NCI-H526 treated with DMSO at 0.1 percent for 48 hours (cell line): ENCODE results near the gene RBFOX1.
A peak's percentile ranks its signal among the peaks of the same experiment; 100 is the strongest.

Source experiments
- DNase-seq: peaks from one replicate; lab custom pipeline; 2025; lab: John Stamatoyannopoulos, UW

RBFOX1 gene

DNA sequence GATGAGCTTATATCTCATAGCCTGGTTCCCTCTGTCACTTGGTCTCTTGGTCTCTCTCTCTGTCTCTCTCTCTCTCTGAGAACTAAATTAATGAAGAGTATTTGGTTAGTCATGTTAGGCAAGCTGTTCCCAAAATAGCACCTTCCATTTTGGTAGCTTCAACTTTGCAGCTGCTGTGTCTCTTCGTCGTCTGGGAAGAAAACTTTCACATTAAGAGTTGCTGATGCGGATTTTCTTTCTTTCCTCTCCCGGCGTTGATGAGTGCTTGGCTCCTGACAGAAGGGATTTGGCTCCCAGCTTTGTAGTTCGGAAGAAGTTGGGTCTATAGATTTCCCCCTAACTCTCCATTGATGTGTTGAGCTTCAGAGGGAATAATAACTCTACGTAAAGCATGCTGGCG is at the start of gene RBFOX1:
Gene RBFOX1, plus strand, starts transcription at position 235 of the 400 bp plus-strand sequence.
- no peak for DNase-seq

DNA sequence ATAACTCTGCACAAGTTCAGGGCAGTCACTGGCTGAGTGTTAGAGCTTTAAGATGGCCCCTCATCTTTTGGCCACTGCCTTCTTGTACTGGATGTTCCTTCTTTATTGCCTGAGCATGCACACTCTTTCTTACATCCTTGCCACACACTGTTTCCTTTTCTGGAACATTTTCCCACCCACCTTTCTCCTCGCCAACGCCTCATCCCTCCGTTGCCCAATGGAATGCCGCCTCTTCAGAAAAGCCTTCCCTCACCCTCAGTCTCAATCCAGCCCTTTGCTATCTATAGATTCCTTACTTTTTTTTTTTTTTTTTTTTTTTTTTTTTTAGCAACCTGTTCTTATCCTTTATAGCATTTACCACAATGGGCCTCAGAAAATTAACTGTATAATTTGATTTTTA is 47.9 kb upstream of the RBFOX1 start:
- no peak for DNase-seq

DNA sequence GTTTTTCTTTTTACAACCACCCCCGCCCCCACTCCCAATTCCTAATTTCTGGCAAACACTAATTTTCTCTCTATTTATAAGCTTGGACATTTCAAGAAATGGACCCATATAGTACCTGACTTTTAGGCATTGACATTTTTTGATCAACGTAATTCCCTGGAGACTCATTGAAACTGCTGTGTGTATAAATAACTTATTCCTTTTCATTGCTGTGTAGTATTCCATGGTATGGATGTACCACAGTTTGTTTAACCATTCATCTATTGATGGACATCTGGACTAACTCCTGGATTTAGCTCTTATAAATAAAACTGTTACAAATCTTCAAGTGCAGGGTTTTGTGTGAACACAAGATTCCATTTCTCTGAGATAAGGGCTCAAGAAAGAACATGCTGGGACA is 47.1 kb upstream of the RBFOX1 start:
- DNase-seq = no peak

DNA sequence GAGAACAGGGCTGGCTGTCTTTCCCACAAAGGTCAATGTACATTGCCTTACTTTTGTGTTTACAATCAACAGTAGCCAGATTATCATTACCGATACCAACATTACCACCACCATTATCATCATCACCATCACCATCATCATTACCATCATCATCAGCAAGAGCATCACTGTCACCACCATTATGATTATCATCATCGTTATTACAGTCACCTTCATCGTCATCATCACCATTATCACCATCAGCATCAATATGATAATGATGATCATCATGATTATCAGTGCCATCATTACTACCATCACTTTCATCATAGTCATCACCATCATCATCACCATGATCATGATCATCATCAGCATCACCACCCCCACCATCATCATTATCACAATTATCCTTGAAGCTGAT is 43.3 kb upstream of the RBFOX1 start:
- DNase-seq = no peak

DNA sequence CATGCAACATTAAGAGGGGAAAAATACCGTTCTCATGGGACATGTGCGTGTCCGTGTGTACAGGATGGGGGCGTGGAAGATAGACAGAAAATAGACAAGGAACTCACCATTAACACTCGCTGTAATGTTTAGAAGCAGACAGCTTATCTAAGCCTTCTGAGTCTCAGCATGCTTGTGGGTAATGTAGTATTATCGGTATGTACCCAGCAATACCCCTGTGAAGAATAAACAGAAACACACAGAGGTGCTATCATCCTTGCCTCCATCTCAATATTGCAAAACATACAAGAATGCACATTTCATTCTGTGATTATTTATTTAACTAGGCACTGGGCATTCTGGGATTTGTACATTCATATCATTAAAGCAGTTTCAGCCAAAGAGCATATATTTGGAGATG is 42.0 kb upstream of the RBFOX1 start:
- no peak for DNase-seq

DNA sequence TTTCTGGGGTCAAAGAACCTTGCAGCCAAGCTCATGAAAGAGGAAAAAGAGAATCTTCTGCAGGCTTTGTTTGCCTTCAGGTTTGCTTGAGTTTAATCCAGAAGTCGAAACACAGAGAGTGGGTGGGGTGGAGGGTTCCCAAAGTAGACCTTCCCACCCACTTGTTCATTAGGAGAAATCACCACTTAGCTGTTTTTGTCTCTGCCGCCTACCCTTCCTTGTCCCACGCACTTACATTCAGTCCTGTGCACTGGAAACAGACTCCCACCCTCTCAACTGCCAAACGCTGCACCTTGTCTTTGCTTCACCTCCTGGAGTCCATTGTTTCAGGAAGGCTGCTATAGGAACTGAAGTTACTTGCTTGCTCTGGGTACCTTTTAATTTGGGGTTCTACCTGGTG is 38.6 kb upstream of the RBFOX1 start:
- DNase-seq = no peak

DNA sequence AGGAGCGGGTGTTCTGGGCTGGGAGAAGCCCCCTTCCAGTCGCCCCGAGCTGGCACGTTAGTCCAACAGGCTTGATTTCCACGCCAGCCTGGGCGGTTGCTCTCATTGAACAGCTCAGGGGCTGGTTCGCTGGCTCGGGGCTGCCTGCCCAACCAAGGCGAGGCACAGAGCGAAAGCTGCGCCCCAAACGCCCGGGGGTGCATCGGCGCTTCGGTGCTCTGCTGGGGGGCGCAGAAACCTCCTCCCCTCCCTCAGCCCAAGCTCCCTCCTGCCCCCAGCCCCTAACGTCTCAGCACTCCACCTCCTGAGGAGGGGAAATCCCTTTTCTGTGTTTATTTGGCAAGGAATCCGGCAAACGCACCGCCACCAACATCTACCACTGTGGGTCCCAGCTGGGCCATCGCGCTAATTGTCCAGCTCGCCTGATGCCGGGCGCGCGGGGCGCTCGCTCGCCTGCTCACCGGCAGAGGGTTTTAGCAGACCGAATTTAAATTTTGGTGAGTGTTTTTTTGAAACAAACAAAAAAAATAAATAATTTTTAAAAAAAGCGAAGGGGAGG is 29.5 kb upstream of the RBFOX1 start:
- peak; percentile 8 for DNase-seq

DNA sequence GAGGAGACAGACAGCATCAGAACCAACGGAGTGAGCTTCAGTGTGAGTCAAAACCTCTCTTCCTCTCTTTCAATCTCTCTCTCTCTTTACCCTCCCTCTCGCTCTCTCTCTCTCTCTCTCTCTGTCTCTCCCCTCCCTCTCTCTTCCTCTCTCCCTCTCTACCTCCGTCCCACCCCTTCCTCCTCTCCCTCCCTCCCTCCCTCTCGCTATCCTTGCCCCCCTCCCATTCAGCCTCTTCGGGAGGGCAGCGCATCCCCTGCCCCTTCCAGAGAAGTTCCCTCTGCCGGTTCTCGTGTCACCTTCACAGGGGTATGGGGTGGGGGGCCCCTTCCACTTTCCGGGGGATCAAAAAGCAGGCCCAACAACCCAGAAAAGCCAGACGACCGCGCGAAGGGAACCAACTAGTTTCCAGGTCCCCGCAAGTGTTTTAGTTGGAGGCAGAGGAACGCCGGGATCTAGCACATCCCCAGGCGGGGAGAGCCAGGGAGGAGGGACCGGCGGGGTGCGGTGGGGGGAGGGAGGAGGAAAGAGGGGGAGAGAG is 28.9 kb upstream of the RBFOX1 start:
- no peak for DNase-seq

DNA sequence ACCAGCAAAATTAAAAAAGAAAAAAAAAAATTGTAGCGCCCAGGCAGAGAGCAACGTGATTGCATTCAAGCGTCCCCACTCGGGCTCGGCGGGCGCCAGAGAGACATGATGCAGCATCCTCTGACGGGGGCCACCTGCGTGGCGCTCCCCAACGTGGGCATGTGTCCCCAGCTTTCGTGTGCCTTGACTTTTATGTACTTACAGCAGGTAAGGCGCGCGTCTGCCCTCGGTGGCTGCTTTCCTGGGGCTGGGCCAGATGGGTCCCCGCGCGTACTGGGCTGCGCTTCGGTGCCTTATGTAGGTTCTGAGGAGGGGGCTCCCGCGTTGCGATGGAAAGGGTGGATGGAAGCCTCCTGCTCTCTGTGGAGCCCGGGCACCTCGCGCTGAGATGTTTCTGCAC is 28.4 kb upstream of the RBFOX1 start:
- no peak for DNase-seq

DNA sequence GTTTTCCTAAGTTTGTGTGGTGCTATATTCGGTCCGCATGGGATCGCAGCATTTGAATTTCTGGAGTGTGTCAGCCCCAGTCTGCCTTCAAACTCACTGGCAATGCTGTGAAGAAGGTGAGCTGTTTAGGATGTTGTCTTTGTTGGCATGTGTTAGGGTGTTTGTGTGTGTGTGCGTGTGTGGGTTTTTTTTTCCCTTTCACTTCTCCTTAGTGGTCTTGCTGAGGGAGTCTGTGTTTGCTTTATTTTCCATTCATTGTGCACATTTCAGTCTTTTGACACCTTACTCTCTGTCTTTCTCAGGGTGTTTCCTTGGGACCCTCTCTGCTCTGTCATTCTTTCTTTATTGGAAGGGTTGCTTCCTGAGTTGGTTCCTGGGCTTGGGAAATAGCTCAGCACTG is 27.7 kb upstream of the RBFOX1 start:
- no peak for DNase-seq

DNA sequence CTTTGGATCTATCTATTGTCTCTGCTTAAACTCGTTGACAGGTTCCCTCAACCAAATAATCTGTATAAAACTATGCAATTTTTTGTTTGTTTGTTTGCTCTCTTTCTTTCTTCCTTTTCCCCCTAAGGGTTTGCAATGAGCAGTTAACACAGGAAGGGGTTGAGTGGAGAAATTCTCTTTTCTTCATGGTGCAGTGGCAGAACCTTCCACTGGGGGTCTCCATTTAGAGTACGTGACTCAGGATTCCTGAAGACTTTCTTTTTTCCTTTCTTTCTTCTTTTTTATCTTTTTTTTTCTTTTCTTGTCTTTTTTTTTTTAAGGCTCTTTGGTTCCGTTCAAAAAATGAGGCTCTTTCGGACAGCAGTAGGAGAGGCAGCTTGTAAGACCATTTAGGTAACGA is 19.5 kb upstream of the RBFOX1 start:
- no peak for DNase-seq

DNA sequence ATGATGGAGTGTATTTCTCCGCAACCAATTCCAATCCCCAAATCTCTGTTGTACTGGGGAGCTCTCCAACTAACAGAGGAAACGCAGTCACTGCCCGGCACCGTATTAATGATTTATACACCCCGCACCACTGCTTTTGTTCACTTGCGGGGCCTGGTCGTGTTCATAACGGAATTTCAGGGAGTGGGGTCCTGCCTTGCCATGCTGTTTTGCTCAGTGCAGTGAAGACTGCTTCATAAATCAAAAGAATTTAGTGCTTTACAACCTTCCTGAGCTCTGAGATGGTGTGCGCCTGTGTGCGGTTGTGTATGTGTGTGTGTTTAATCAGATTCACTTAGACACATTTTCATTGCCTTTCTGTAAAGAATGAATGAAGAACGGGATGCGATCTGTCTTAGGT is 18.5 kb upstream of the RBFOX1 start:
- no peak for DNase-seq

DNA sequence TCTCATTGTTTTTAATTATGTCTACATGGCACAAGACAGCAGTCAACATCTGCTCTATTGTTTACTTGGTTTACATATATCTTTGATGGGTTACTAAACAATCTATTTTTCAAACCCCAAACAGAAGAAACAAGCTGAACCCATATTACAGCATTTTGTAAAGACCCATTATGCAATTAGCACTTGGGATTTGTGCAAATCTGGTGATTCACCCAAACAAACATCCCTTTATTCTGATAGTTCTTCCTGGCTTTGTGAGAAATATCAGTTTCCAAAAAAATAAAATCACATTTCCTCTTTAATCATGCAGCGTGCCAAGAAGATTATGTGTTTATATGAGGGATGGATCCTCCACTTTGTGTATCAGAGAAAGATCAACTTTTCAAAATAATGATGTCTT is 16.8 kb upstream of the RBFOX1 start:
- no peak for DNase-seq

DNA sequence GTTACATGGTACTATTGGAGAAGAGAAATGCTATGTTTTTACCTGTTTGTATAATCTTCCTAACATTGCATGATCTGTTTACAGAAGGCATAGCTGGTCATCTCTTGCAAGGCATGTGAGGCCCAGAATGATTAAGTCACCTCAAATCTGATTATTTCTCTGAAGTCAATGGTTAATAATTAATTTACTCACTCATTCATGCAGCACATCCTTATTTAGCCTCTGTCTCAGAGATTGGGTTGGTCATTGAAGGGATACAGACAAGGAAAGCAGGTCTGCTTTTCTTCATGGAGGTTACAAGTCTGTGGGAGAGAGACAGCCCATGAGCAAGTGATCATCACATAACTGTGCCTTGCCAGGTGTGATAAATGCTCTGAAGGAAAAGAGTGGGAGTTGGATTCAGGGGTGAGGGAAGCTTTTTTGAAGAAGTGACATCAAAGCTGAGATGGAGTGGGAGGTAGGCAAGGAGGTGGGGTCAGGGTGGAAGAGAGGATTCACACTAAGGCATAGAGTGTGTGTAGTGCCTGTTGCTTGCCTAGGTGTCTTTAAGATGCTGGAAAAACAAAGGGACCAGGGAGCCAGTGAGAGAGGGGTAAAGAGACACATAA is 16.3 kb upstream of the RBFOX1 start:
- no peak for DNase-seq

DNA sequence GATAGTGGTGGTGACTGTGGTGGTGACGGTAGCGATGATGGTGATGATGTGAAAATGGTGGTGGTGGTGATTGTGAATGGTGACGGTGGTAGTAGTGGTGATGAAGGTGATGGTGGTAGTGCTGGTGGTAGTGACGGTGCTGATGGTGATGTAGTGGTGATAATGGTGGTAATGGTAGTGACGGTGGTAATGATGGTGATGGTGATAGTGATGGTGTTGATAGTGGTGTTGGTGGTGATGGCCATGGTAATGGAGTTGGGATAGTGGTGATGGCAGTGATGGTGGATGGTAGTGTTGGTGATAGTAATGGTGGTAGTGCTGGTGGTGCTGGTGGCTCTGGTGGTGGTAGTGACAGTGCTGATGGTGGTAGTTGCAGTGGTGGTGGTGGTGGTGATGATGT is 14.7 kb upstream of the RBFOX1 start:
- DNase-seq = no peak

DNA sequence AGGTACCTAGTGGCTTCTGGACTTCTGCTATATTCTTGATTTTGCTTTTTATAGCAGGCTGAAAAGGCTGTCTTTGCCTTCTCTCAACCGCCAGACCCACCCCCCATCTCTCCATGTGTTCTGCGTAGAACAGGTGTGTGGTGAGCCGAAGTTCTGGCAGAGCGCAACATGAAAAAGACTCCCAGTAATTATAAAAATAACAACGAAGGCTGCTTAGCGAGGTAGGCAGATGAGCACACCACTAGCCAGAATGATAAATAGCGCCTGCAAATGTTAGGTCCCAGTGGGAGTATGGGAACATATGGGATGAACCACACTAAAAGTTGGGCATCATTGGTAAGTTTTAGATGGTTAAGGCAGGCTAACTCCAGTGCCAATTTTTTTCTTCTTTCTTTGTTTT is 14.0 kb upstream of the RBFOX1 start:
- no peak for DNase-seq

DNA sequence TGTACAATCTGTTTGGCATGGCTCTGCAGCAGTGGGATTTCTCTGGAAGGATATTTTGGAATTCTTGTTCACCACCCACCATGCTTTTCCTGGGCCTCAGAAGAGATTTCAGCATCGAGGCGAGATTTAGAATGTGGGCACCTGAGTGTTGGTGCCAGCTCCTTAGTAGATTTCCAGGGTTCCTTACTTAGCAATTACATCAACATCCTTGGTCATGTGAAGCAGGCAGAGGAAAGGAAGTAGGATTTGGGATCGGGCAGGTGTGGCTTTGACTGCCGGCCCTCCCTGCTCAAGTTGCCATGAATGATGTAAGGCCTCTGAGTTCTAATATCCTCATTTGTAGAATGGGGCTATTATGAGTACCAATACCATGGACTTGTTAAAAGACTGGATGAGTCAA is 13.1 kb upstream of the RBFOX1 start:
- no peak for DNase-seq

DNA sequence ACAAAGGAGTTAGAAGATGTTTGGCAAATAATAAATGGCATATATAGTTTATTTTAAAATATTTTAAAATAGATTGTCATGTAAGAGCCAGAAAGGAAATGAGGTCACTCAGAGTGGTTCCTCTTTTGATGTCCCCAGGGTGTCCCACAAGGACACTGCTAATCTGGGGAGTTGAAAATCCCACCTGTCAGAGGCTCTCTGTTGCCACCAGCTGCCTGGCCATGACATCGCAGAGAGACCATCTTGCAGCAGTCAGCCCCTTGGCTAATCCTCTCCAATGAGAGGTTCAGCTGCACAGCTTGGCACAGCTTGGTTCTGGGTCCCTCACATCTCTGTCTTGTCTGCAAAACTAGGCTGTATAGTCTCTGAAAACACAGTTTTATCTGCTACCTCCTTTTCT is 11.0 kb upstream of the RBFOX1 start:
- DNase-seq = no peak

DNA sequence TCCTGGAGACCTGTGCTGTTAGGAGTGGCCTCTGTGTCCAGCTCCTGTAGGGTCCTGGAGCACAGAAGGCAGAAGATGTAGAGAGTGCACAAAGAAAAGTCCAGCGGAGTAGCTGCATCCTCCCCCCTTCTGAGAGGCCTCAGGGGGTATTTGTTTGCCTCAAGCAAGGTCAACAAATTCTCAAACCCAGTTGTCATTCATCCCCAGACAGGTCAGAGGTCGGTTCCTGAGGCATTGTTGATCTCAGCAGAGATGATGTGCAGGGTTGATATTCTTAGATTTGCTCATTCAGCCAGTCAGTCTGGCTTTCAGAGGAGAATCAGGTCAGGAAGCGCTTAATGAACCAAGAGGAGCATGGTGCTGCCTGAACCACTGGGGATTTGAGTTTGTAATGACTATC is 8.3 kb upstream of the RBFOX1 start:
- no peak for DNase-seq

DNA sequence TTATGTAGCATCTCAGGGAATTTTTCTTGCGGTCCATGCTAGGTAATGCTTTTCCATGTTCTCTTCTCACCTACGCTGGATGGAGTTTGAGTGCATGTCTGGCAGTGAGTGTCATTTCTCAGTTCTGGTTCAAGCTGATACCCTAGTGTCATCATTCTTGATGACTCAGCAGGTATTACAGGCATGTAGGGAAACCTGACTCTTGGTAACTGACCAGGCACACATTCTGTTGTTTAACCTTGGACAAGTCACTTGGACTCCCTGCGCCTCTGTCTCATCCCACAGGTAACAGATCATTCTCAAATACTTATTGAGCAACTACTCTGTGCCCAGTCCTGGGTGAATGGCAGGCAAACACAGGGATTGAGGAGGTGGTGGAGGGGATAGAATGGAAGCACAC is 6.8 kb upstream of the RBFOX1 start:
- no peak for DNase-seq

DNA sequence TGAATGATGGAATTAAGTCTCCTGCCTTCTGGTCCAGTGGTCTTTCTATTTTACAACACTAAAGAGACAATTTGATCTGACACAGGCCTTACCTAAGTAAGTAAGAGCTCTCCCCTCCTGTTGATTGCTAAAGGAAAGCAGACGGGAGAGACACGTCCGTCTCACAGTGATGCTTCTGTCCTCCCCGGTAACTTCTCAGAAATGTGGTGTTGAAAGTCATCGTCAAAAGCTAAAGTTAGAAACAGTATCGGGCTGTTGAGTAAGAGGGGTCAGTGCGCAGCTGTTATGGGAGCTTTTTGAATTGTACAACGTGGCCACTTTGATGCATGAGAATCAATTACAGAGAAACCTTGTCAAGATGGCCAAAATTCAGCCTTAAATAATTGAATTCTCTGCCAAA is 1.9 kb upstream of the RBFOX1 start:
- DNase-seq = no peak

DNA sequence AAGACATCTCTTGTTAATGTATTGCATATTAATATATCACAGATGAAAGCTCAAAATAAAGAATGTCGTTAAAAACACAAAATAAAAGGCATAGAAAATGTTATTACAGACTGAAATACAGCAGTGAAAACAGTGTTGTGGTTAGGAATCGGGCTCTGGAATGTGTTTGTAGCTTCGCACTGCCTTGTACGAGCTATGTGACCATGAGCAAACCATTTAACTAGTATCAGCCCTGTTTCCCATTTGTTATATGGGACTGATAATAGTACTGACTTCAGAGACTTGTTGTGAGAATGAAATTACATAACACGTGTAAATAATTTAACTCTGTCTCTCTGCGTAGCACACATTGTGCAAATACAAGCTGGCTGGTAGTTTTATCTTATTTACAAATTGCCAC is 648 bp upstream of the RBFOX1 start:
- DNase-seq = no peak

DNA sequence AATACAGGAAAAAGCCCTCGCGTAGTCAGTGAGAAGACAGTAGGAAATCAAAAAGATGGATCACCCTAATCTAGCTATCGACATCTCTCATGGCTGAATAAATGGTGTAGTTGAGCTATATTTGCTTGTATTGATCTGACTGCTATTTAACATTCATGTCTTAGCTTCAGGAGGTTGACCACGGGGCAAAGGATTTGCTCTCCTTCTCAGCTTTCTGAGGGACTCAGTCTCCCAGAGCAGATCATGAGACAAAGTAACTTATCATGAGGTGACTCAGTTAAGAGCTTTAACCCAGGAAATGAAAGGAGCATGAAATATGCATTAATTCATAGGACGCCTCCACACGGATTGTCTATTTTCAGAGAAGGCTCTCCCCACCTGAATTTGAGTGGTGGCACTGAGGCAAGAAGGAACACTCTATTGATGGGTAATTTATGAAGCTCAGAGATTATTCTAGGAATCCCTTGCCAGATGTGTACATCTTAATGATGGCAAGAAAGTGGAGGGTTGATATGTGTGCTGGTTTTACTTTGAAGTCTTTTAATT is 608 bp downstream of the RBFOX1 start:
- DNase-seq = no peak
